Sigmoid colon (tissue), 7 donors: Measurements from ENCODE around the gene TFEC. TPM values are rescaled to one million over a fixed set of nuclear protein-coding genes. Genes with fewer than 3 reads are reported as not detected.
"Not testable (repeated sequence)": the region's sequence is repeated elsewhere in the genome, so short reads cannot be mapped to it uniquely, and the experiment has no call there.

ENCODE experiments used
- DNase-seq: peaks from one replicate; pipeline ENCODE4 v3.0.0-alpha.2; 2019
- H3K27ac ChIP-seq, 4 donors: fragments of 200-600 bp; sonication (generic); one replicate each; pipeline ENCODE4 v1.5.1; 2016 to 2019; ENCODE audit warnings: mild to moderate bottlenecking in 1 of 4
- H3K27me3 ChIP-seq, 3 donors: fragments of 200-600 bp; sonication (generic); one replicate each; pipeline ENCODE4 v1.5.1; 2019; ENCODE audit warnings: mild to moderate bottlenecking in 1 of 3
- H3K36me3 ChIP-seq, 4 donors: fragments of 200-600 bp; sonication (generic); one replicate each; pipeline ENCODE4 v1.5.1; 2016 to 2019
- H3K4me1 ChIP-seq, 4 donors: fragments of 200-600 bp; sonication (generic); one replicate each; pipeline ENCODE4 v1.5.1; 2017 to 2019
- H3K4me3 ChIP-seq, 4 donors: fragments of 200-600 bp; sonication (generic); one replicate each; pipeline ENCODE4 v1.5.1; 2017 to 2019; ENCODE audit warnings: mild to moderate bottlenecking in 2 of 4, moderate library complexity in 1 of 4
- H3K9me3 ChIP-seq, 4 donors: fragments of 200-600 bp in 3 of 4; sonication (generic) in 3 of 4; one replicate each; pipeline versions ENCODE4 v1.5.1 to v1.6.1; 2013 to 2019
- CTCF ChIP-seq, 4 experiments: fragments of 450-650 bp in 3 of 4; fragments of 200-600 bp in 1 of 4; IDR thresholded peaks; one replicate each; pipeline ENCODE4 v1.5.1; 2016 to 2019; ENCODE audit warnings: antibody characterized with exemption in 4 of 4, mild to moderate bottlenecking in 3 of 4, moderate library complexity in 2 of 4
- EP300 ChIP-seq, 4 donors: sonication (generic); formaldehyde crosslinking; IDR thresholded peaks; one replicate each; pipeline ENCODE4 v1.6.1; 2017; ENCODE audit warnings: antibody characterized with exemption in 4 of 4
- POLR2A ChIP-seq, 2 donors: fragments of 450-650 bp; IDR thresholded peaks; one replicate each; pipeline ENCODE4 v1.6.1; 2016; ENCODE audit warnings: antibody characterized with exemption in 2 of 2, mild to moderate bottlenecking in 2 of 2, moderate library complexity in 2 of 2
- POLR2AphosphoS5 ChIP-seq, 4 donors: sonication (generic); formaldehyde crosslinking; IDR thresholded peaks; one replicate each; pipeline ENCODE4 v1.6.1; 2017; ENCODE audit warnings: antibody characterized with exemption in 4 of 4
- WGBS, 2 donors: extraction: QIAGEN DNeasy Blood & Tissue Kit; methylation state at CpG; one replicate each; pipeline ENCODE4 v1.1.7; 2013; 5-methylcytosine and 5-hydroxymethylcytosine counted together
- intact Hi-C: fragments of 100-400 bp; cut with DNase I; formaldehyde crosslinking; loops from one replicate; pipeline ENCODE4 v1.15.1; 2023
- polyA plus RNA-seq, 3 donors: library from polyadenylated mRNA; stranded (reverse); fragments of 200-250 nt; gene quantifications; one replicate each; pipeline ENCODE4 v1.2.3, GENCODE V29; 2013
- total RNA-seq, 4 donors: library from RNA; depleted of rRNA; stranded (reverse); fragments of >200 nt; gene quantifications; one replicate each; pipeline ENCODE4 v1.1.0, GENCODE V29; 2016
- donor health status: healthy with polysubstance abuse.
- donor health status: Bipolar disorder and iron deficiency.
- donor health status: healthy.

Gene TFEC
- total and polyA plus RNA-seq, 7 donors, result 2.0 to 9.1 (median 4.3) TPM

DNA sequence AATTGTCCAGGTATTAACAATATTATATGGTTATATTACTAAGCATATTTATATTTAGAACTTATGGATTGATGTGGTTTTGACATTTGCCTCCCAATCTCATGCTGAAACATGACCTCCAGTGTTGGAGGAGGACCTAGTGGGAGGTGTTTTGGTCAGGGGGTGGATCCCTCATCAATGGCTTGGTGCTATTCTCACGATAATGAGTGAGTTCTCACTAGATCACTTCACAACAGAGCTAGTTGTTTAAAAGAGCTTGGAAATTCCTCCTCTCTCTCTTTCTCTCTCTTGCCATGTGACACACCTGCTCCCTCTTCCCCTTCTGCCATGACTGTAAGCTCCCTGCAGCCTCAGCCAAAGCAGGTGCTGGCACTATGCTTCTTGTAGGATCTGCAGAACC lies 19.0 kb downstream of the TFEC start:
- WGBS, 2 donors, result 0% methylated on average over 1 of the region's 1 CpG
- Histone ChIP-seq H3K4me3 (no peak overlapping the region), H3K27me3 (no peaks in the 10 kb centered on the region), H3K9me3 (no peaks in the 10 kb centered on the region), H3K27ac (no peak overlapping the region), H3K36me3 (no peaks in the 10 kb centered on the region), H3K4me1 (no peaks in the 10 kb centered on the region)
- TF ChIP-seq CTCF (IDR thresholded peaks at IDR 0.05), result no peak
- TF ChIP-seq POLR2A (IDR thresholded peaks at IDR 0.05), result no peak
- TF ChIP-seq EP300 (IDR thresholded peaks at IDR 0.05), result no peak
- no peak for TF ChIP-seq POLR2AphosphoS5 (IDR thresholded peaks at IDR 0.05)
- DNase-seq, result no peak
- intact Hi-C loops, result no loop called here

DNA sequence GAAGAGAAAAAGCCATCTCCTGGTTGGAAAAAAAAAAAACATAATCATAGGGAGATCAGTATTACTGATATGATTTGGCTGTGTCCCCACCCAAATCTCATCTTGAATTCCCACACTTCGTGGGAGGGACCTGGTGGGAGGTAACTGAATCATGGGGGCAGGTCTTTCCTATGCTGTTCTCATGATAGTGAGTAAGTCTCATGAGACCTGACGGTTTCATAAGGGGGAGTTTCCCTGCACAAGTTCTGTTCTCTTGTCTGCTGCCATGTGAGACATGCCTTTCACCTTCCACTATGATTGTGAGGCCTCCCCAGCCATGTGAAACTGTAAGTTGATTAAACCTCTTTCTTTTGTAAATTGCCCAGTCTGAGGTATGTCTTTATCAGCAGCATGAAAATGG lies 25.8 kb downstream of the TFEC start:
- H3K27me3 ChIP-seq, H3K36me3 ChIP-seq, H3K9me3 ChIP-seq, H3K4me3 ChIP-seq, H3K27ac ChIP-seq, DNase-seq, H3K4me1 ChIP-seq, intact Hi-C loops: not testable (repeated sequence)
- WGBS, 2 donors, result 41 to 89% methylated on average over 2 of the region's 2 CpGs

DNA sequence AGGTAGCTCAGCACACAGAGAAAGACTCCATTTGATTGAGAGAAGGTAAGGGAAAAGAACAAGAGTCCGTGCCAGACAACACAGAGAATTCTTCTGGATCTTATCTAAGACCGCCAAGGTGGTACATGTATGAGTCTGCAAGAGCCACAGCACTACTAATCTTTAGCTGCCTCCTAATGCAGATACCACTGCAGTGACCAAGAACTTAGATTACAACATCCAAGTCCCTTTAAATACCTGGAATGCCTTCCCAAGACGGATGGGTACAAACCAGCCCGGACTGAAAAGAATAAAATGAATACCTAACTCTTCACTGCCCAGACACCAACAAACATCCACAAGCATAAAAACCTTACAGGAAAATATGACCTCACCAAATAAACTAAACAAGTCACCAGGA lies 33.3 kb downstream of the TFEC start:
- TF ChIP-seq CTCF (IDR thresholded peaks at IDR 0.05) (no peak), POLR2AphosphoS5 (IDR thresholded peaks at IDR 0.05) (no peak), EP300 (IDR thresholded peaks at IDR 0.05) (no peak), POLR2A (IDR thresholded peaks at IDR 0.05) (no peak)
- 92 to 93% methylated on average over 4 of the region's 4 CpGs for WGBS, 2 donors
- Histone ChIP-seq H3K4me1 (no peaks in the 10 kb centered on the region), H3K4me3 (no peak overlapping the region), H3K36me3 (no peaks in the 10 kb centered on the region), H3K9me3 (peaks cover 0 to 2% (median 0%) of the 10 kb centered on the region in 4 donors), H3K27me3 (no peaks in the 10 kb centered on the region), H3K27ac (no peak overlapping the region)
- intact Hi-C loops, result no loop called here
- no peak for DNase-seq

- no peak for DNase-seq
- no peaks in the 10 kb centered on the region for H3K27me3 ChIP-seq
- H3K9me3 ChIP-seq, result peaks cover 0 to 2% (median 0%) of the 10 kb centered on the region in 4 donors
- H3K27ac ChIP-seq, result no peak overlapping the region
- no peak overlapping the region for H3K4me3 ChIP-seq
- intact Hi-C loops, result no loop called here
- 91 to 93% methylated on average over 6 of the region's 6 CpGs for WGBS, 2 donors
- H3K36me3 ChIP-seq, result no peaks in the 10 kb centered on the region
- TF ChIP-seq POLR2A (IDR thresholded peaks at IDR 0.05) (no peak), EP300 (IDR thresholded peaks at IDR 0.05) (no peak), POLR2AphosphoS5 (IDR thresholded peaks at IDR 0.05) (no peak), CTCF (IDR thresholded peaks at IDR 0.05) (no peak)
- no peaks in the 10 kb centered on the region for H3K4me1 ChIP-seq
Observed at GRCh38 chr7:115995701-115996100, 34.9 kb downstream of the TFEC start.

GRCh38 chr7:115988401-115988800 lies 42.2 kb downstream of the TFEC start:
- no peaks in the 10 kb centered on the region for H3K4me1 ChIP-seq
- no peak for DNase-seq
- no peaks in the 10 kb centered on the region for H3K9me3 ChIP-seq
- TF ChIP-seq POLR2AphosphoS5 (IDR thresholded peaks at IDR 0.05), result no peak
- TF ChIP-seq POLR2A (IDR thresholded peaks at IDR 0.05), result no peak
- TF ChIP-seq EP300 (IDR thresholded peaks at IDR 0.05), result no peak
- no peak for TF ChIP-seq CTCF (IDR thresholded peaks at IDR 0.05)
- H3K4me3 ChIP-seq, result no peak overlapping the region
- no peak overlapping the region for H3K27ac ChIP-seq
- no peaks in the 10 kb centered on the region for H3K27me3 ChIP-seq
- intact Hi-C loops, result no loop called here
- no peaks in the 10 kb centered on the region for H3K36me3 ChIP-seq
